ENCODE measurements around the gene PRKCSH.
"Not testable (repeated sequence)": the region's sequence is repeated elsewhere in the genome, so short reads cannot be mapped to it uniquely, and the experiment has no call there.

PRKCSH gene

DNA sequence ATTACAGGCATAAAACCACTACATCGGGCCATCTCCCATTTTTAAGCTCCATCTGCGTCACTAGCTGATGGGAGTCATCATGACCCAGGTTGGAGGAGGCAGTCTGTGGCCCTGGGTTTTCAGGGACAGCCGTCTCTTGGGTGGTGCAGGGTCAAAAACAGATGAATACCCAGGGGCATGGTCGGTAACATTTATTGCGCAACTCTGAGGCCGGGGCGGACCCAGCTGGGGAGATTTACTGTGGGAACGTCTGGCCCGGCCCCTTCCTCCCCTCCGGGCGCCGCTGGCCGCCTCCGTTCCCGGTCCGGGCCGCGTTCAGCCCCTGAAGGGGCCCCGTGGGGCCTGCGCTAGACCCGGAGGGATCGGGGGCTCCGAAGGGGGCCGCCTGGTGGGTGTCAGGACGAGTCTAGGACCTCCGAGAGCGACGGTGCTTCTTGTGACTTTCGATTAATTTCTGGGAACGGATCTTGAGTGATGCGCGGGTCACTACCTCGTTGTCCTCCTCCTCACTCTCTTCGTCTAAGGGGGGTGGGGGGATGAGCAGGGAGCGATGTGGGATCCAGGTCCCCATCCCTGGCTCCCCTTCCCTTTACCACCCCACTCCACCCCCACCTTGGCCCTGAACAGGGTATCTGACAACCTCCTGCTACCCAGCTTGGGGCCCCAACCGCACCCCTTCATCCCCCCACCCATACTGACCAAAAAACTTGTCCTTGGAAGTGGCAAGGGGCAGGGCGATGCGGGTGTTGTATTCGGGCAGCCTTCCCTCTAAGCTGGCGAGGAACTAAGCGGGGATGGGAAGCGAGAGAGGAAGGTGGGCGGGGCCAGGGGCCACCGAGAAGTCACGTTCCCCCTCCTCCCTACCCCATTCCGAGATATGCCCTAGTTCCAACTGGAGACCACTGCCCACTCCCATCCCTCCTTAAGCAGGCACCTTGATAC, 14.7 kb upstream of the PRKCSH start:
- no peak for DNase-seq

DNA sequence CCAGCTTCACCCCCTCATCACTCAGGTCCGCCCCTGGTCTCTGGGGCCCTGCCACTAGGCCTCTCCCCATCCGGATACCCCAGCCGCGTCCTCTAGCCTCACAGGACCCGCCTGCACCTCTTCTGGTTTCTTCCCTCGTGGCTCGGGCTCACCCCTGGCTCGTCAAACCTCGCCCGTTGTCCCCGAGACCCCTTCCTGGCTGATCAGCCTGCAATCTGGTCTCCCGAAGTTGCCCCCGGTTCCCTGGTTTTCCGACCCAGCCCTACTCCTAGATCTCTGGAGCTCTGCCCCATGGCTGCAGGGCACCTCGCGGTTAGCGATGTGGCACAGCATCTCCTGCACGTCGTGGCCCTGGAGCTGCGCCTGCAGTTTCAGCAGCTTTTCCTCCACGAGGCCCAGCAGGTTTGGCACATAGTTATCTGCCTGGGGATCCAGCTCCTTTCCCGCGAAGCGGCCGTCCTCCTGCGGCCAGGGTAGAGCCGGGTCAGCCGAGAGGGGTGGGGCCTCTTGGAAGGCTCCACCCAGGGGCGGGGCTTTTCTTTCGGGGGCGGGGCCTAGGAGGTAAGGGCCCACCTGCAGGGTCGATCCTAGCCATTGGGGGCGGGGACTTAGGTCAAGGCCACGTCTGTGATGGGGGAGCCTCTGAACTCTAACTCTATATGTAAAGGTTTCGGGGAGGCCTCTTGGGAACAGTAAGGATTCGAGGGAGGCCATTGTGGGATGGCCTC, 13.9 kb upstream of the PRKCSH start:
- no peak for DNase-seq

- peak; percentile 13 to 67 for DNase-seq
Measured at GRCh38 chr19:11422163-11423065, 13.0 kb upstream of the PRKCSH start.

- no peak for DNase-seq
Measured at GRCh38 chr19:11423164-11423790, 12.2 kb upstream of the PRKCSH start.

- DNase-seq, result peak; percentile 14 to 35
Measured at GRCh38 chr19:11423791-11424181, 11.6 kb upstream of the PRKCSH start.

DNA sequence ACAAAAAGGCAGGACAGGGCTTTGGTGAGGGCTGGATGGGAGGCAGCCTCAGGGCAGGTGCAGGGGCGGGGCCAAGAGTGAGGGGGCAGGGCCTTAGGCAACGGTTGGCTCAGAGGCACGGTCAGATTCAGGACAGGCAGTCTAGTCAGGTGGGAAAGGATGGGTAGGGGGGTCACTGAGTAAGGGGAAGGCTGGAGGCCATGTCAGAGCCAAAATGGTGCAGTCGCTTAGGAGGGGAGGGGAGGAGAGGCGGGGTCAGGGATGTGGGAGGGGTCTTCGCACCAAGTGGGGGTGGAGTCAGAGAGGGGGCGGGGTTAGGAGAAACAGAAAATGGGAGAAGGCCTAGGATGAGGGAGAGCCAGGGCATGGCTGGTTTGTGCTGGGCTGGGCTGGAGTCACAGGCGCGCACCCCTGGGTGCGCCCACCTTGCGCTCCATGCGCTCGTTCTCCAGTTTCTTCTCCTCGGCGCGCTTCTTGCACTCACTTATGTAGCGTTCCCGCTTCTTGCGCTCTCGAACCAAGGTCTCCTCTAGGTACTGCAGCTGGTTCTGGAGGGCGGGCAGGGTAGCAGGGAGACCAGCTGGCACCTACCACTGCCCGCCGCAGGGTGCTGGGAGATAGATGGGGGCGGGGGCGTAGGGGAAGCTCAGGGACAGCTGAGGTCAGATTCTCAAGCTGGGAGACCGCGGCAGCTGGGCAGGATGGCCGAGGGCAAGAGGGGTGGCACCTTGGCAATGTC, 9.5 kb upstream of the PRKCSH start:
- no peak for DNase-seq

GRCh38 chr19:11426656-11427055, 8.8 kb upstream of the PRKCSH start:
- no peak for DNase-seq

- not testable (repeated sequence) for DNase-seq
Measured at GRCh38 chr19:11433526-11433925, 1.9 kb upstream of the PRKCSH start.

DNA sequence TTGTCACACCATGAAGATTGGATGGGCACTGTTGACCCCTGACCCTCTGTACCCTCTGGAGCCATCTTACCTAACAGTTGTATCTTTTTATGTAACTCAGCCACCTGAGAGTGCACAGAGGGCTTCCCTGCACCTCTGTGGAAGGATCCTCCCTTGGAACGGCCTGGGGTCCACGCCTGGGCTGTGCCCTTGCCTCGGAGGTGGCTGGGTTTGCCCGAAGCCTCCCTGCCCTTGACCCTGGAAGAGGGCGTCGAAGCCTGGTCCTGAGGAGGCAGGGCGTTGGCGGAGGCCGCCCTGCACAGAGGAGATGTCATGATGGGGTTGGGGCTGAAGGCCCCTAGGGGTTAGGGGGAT, 755 bp upstream of the PRKCSH start:
- no peak for DNase-seq

- peak in 1 of 2 experiments; percentile 49 for DNase-seq
Measured at GRCh38 chr19:11435833-11436313, 438 bp downstream of the PRKCSH start.

DNA sequence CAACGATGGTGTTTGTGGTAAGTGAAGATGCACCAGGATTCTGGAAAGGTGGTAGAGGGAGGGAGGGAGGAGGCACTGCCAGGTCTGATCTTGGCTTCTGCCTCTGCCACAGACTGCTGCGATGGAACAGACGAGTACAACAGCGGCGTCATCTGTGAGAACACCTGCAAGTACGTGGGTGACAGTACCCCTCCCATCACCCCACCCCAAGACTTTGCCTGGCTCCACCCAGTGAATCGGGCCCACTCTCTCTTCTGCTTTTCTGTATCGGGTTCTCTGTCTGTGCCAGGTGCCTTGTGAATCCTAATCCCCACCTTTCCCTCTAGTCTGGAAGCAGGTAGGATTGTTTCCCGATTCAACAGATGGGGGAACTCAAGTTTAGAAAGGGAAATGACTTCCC, 2.5 kb downstream of the PRKCSH start:
- no peak for DNase-seq

- DNase-seq, result no peak
Measured at GRCh38 chr19:11444059-11444458, 8.6 kb downstream of the PRKCSH start.

- no peak for DNase-seq
Measured at GRCh38 chr19:11445141-11445540, 9.7 kb downstream of the PRKCSH start.

DNA sequence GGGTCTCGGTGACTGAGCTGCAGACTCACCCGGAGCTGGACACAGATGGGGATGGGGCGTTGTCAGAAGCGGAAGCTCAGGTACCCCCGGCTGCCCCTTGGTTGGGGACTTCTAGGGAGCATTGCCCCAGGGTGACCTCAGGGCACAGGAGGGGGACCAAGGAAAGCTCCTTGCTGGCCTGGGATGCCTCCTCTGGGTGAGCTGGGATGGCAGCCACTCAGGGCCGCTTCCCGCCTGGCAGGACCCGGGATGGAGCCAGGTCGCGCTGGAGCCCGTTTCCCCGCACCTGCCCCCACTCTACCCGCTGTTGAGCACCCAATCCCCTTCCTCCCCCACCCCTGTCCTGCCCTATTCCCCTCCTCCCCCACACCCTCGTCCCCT, 10.8 kb downstream of the PRKCSH start:
- no peak for DNase-seq

GRCh38 chr19:11446652-11447301, 11.3 kb downstream of the PRKCSH start:
- DNase-seq, result peak; percentile 60 to 62

GRCh38 chr19:11447347-11448262, 12.2 kb downstream of the PRKCSH start:
- no peak for DNase-seq

- DNase-seq, result no peak
Measured at GRCh38 chr19:11448410-11448809, 13.0 kb downstream of the PRKCSH start.

GRCh38 chr19:11448923-11449554, 13.6 kb downstream of the PRKCSH start:
- no peak for DNase-seq

DNA sequence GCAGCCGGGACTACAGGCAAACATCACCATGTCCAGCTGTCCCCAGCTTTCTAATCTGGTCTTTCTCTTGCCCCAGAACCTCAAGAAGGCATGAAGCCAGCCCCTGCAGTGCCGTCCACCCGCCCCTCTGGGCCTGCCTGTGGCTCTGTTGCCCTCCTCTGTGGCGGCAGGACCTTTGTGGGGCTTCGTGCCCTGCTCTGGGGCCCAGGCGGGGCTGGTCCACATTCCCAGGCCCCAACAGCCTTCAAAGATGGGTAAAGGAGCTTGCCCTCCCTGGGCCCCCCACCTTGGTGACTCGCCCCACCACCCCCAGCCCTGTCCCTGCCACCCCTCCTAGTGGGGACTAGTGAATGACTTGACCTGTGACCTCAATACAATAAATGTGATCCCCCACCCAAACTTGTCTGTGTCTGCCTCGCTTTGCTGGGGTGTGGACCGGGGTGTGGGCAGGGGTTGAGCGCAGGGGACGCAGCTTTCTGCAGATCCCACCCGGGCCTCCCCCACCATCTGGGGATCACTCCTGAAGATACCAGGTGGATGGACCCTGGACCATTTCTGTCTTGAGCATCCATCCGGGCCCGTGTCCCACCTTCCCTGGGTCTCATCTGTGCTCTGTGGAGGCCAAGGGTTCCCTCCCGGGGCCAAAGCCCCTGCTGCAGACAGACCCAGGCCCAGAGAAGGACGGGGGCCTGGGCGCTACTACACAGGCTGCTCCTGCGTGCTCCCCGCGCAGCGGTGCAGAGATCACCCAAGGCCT, 15.3 kb downstream of the PRKCSH start:
- DNase-seq, result no peak
